Adrenal gland (tissue), 12 donors: ENCODE data around the gene ELF1. TPM values are rescaled to one million over a fixed set of nuclear protein-coding genes. Genes with fewer than 3 reads are reported as not detected.
"Not testable (repeated sequence)": the region's sequence is repeated elsewhere in the genome, so short reads cannot be mapped to it uniquely, and the experiment has no call there.

Experiments used
- DNase-seq, 7 donors: peaks; one replicate each; pipeline ENCODE4 v3.0.0-alpha.2; 2019 to 2020
- H3K27ac ChIP-seq, 5 donors: fragments of 200-600 bp; sonication (generic) in 4 of 5; 1 replicate in 3 of 5; 2 replicates in 2 of 5; pipeline versions ENCODE4 v1.5.1 to v1.8.0; 2016 to 2020; ENCODE audit warnings: mild to moderate bottlenecking in 1 of 5
- H3K27me3 ChIP-seq: fragments of 200-600 bp; 2 replicates; pipeline ENCODE4 v1.8.0; 2021
- H3K36me3 ChIP-seq, 2 donors: fragments of 200-600 bp; replicated peaks in 1 of 2; 1 replicate in 1 of 2; 2 replicates in 1 of 2; pipeline versions ENCODE4 v1.5.1 to v1.8.0; 2018 to 2022
- H3K4me1 ChIP-seq, 2 donors: fragments of 200-600 bp; replicated peaks in 1 of 2; 1 replicate in 1 of 2; 2 replicates in 1 of 2; pipeline versions ENCODE4 v1.5.1 to v1.8.0; 2018 to 2021
- H3K4me3 ChIP-seq, 4 donors: fragments of 200-600 bp; sonication (generic) in 3 of 4; one replicate each; pipeline ENCODE4 v1.5.1; 2016 to 2018
- H3K9me3 ChIP-seq, 3 donors: fragments of 200-600 bp; sonication (generic) in 1 of 3; replicated peaks in 1 of 3; 1 replicate in 2 of 3; 2 replicates in 1 of 3; pipeline versions ENCODE4 v1.5.1 to v1.8.0; 2016 to 2021
- CTCF ChIP-seq, 6 experiments: fragments of 450-650 bp in 4 of 6; fragments of 200-600 bp in 2 of 6; sonication (generic) in 1 of 6; IDR thresholded peaks; 1 replicate in 5 of 6; 2 replicates in 1 of 6; pipeline versions ENCODE4 v1.5.1 to v1.8.0; 2016 to 2021; ENCODE audit warnings: antibody characterized with exemption in 6 of 6, mild to moderate bottlenecking in 2 of 6, moderate library complexity in 1 of 6
- POLR2A ChIP-seq, 2 donors: fragments of 450-650 bp; IDR thresholded peaks; one replicate each; pipeline ENCODE4 v1.6.1; 2017; ENCODE audit warnings: antibody characterized with exemption in 2 of 2, mild to moderate bottlenecking in 2 of 2, moderate library complexity in 1 of 2
- WGBS, 4 donors: extraction: QIAGEN DNeasy Blood & Tissue Kit in 2 of 4; methylation state at CpG; one replicate each; pipeline versions ENCODE4 v1.1.5 to v1.1.7; 2013 to 2017; 5-methylcytosine and 5-hydroxymethylcytosine counted together
- intact Hi-C, 2 donors: fragments of 100-400 bp; cut with DNase I; formaldehyde crosslinking; loops; one replicate each; pipeline versions ENCODE4 v1.14.1 to v1.15.0; 2022 to 2023
- polyA plus RNA-seq, 3 donors: library from polyadenylated mRNA; stranded (reverse); fragments of 200-250 nt in 2 of 3; fragments of 350-450 nt in 1 of 3; fragmentation: Illumina TruSeq in 1 of 3; extraction: RNeasy Lipid Tissue Mini Kit (QIAGEN cat#74804) in 1 of 3; gene quantifications; one replicate each; pipeline ENCODE4 v1.2.3, GENCODE V29; 2013 to 2014
- total RNA-seq, 9 donors: library from RNA; depleted of rRNA in 4 of 9; stranded (reverse); fragments of >200 nt in 4 of 9; fragments of 120-200 nt in 1 of 9; fragmentation: NEBNext Ultra II Directional in 1 of 9; extraction: Animal tissue kit (Norgen Biotek cat#: 25700) in 1 of 9; gene quantifications; one replicate each; pipeline versions ENCODE4 v1.1.0 to v1.2.4, GENCODE V29; 2013 to 2023
- donor health status: healthy with polysubstance abuse.
- donor health status: Bipolar disorder and iron deficiency.
- donor health status: DM: yes; HTN: yes; CAD: no.
- donor health status: DM: no; HTN: no; CAD: no.
- donor health status: DM: no; HTN: no; CAD: no.
- donor health status: DM: yes; HTN: yes; CAD: no.

ELF1 gene
- total and polyA plus RNA-seq, 12 donors: 6.3 to 64.3 (median 51.7) TPM

GRCh38 chr13:40916207-40916998, 102.7 kb downstream of the ELF1 start:
- no peak overlapping the region for H3K4me3 ChIP-seq
- TF ChIP-seq POLR2A (IDR thresholded peaks at IDR 0.05) (no peak), CTCF (IDR thresholded peaks at IDR 0.05) (no peak)
- H3K36me3 ChIP-seq: no peaks in the 10 kb centered on the region
- DNase-seq: no peak
- no peak overlapping the region for H3K27ac ChIP-seq
- peaks cover 0 to 10% of the 10 kb centered on the region in 2 donors for H3K4me1 ChIP-seq
- no peaks in the 10 kb centered on the region for H3K9me3 ChIP-seq
- H3K27me3 ChIP-seq: no peaks in the 10 kb centered on the region
- intact Hi-C loops: no loop called here
- 83 to 91% (median 89%) methylated on average over 6 of the region's 6 CpGs for WGBS, 4 donors

- intact Hi-C loops, H3K4me3 ChIP-seq, H3K36me3 ChIP-seq, DNase-seq, H3K4me1 ChIP-seq, H3K27me3 ChIP-seq, H3K9me3 ChIP-seq: not testable (repeated sequence)
- peak overlapping the region in 2 of 5 donors; percentile 1 to 33 for H3K27ac ChIP-seq
Measured at GRCh38 chr13:40914863-40915262, 104.3 kb downstream of the ELF1 start.

GRCh38 chr13:40911341-40911740, 107.8 kb downstream of the ELF1 start:
- no peak overlapping the region for H3K27ac ChIP-seq
- intact Hi-C loops: no loop called here
- TF ChIP-seq POLR2A (IDR thresholded peaks at IDR 0.05) (no peak), CTCF (IDR thresholded peaks at IDR 0.05) (no peak)
- peaks cover 0 to 7% of the 10 kb centered on the region in 2 donors for H3K4me1 ChIP-seq
- H3K9me3 ChIP-seq: no peaks in the 10 kb centered on the region
- no peaks in the 10 kb centered on the region for H3K27me3 ChIP-seq
- H3K4me3 ChIP-seq: no peak overlapping the region
- H3K36me3 ChIP-seq: no peaks in the 10 kb centered on the region
- DNase-seq: no peak

GRCh38 chr13:40910324-40911050, 108.6 kb downstream of the ELF1 start:
- Histone ChIP-seq H3K4me3 (no peak overlapping the region), H3K9me3 (no peaks in the 10 kb centered on the region), H3K4me1 (peaks cover 0 to 7% of the 10 kb centered on the region in 2 donors), H3K27ac (peak overlapping the region in 1 of 5 donors; percentile 17), H3K36me3 (no peaks in the 10 kb centered on the region), H3K27me3 (no peaks in the 10 kb centered on the region)
- intact Hi-C loops: no loop called here
- TF ChIP-seq CTCF (IDR thresholded peaks at IDR 0.05) (no peak), POLR2A (IDR thresholded peaks at IDR 0.05) (no peak)
- whole genome bisulfite sequencing, 4 donors: 57 to 80% (median 70%) methylated on average over 2 of the region's 2 CpGs
- DNase-seq: no peak

- H3K36me3 ChIP-seq, H3K9me3 ChIP-seq, H3K4me3 ChIP-seq, intact Hi-C loops, H3K27ac ChIP-seq, H3K4me1 ChIP-seq, DNase-seq, H3K27me3 ChIP-seq: not testable (repeated sequence)
- WGBS, 4 donors: 95 to 97% (median 95%) methylated on average over 4 of the region's 4 CpGs
Measured at GRCh38 chr13:40909541-40910200, 109.4 kb downstream of the ELF1 start.
